ENCODE results near the gene CDHR2. TPM values are rescaled to one million over a fixed set of nuclear protein-coding genes. Genes with fewer than 3 reads are reported as not detected.

The CDHR2 gene
- total RNA-seq, 1 donor from 2014 or later = 0.08 TPM

GRCh38 chr5:176531902-176532493 lies 17.1 kb upstream of the CDHR2 start:
- no peak for DNase-seq (ENCODE audit: low spot score)
- Mint-ChIP-seq H3K27ac (peak overlapping the region; percentile 84), H3K4me1 (ENCODE audit: low read depth) (peaks cover 39% of the 10 kb centered on the region), H3K9me3 (no peaks in the 10 kb centered on the region), H3K4me3 (peak overlapping the region; percentile 30), H3K36me3 (ENCODE audit: low read depth) (peaks cover 25% of the 10 kb centered on the region), H3K27me3 (ENCODE audit: insufficient read depth) (no peaks in the 10 kb centered on the region)
- intact Hi-C loops (cut with micrococcal nuclease) = loop anchor here (1.0 to 10.0 kb wide), 3 partner anchors 47 to 1063 kb away; partner anchors contain the start of genes LMAN2, RGS14 and TMED9

GRCh38 chr5:176532795-176533194 lies 16.3 kb upstream of the CDHR2 start:
- Mint-ChIP-seq H3K9me3 (no peaks in the 10 kb centered on the region), H3K4me1 (ENCODE audit: low read depth) (peaks cover 41% of the 10 kb centered on the region), H3K4me3 (peak overlapping the region; percentile 96), H3K27me3 (ENCODE audit: insufficient read depth) (no peaks in the 10 kb centered on the region), H3K36me3 (ENCODE audit: low read depth) (peaks cover 25% of the 10 kb centered on the region), H3K27ac (peak overlapping the region; percentile 97)
- DNase-seq (ENCODE audit: low spot score) = no peak
- intact Hi-C loops (cut with micrococcal nuclease) = loop anchor here (10.0 kb wide), 2 partner anchors 822 to 1062 kb away; partner anchors contain the start of genes LMAN2, RGS14 and TMED9

- Mint-ChIP-seq H3K27me3 (ENCODE audit: insufficient read depth) (no peaks in the 10 kb centered on the region), H3K36me3 (ENCODE audit: low read depth) (peaks cover 22% of the 10 kb centered on the region), H3K4me3 (peak overlapping the region; percentile 96), H3K4me1 (ENCODE audit: low read depth) (peaks cover 47% of the 10 kb centered on the region), H3K27ac (peak overlapping the region; percentile 97), H3K9me3 (no peaks in the 10 kb centered on the region)
- intact Hi-C loops (cut with micrococcal nuclease) = loop anchor here (10.0 kb wide), 2 partner anchors 821 to 1061 kb away; partner anchors contain the start of genes LMAN2, RGS14 and TMED9
- no peak for DNase-seq (ENCODE audit: low spot score)
Measured at GRCh38 chr5:176533390-176533789, 15.8 kb upstream of the CDHR2 start.

- Mint-ChIP-seq H3K27me3 (ENCODE audit: insufficient read depth) (no peaks in the 10 kb centered on the region), H3K36me3 (ENCODE audit: low read depth) (peaks cover 20% of the 10 kb centered on the region), H3K27ac (peak overlapping the region; percentile 97), H3K4me1 (ENCODE audit: low read depth) (peaks cover 53% of the 10 kb centered on the region), H3K9me3 (no peaks in the 10 kb centered on the region), H3K4me3 (peak overlapping the region; percentile 96)
- peak; percentile 46 for DNase-seq (ENCODE audit: low spot score)
- intact Hi-C loops (cut with micrococcal nuclease) = loop anchor here (10.0 kb wide), 2 partner anchors 821 to 1061 kb away; partner anchors contain the start of genes LMAN2, RGS14 and TMED9
Measured at GRCh38 chr5:176533894-176534611, 15.1 kb upstream of the CDHR2 start.

- Mint-ChIP-seq H3K27ac (peak overlapping the region; percentile 97), H3K9me3 (no peaks in the 10 kb centered on the region), H3K4me3 (peak overlapping the region; percentile 96), H3K36me3 (ENCODE audit: low read depth) (peaks cover 19% of the 10 kb centered on the region), H3K27me3 (ENCODE audit: insufficient read depth) (no peaks in the 10 kb centered on the region), H3K4me1 (ENCODE audit: low read depth) (peaks cover 52% of the 10 kb centered on the region)
- intact Hi-C loops (cut with micrococcal nuclease) = loop anchor here (1.0 to 10.0 kb wide), 5 partner anchors 9 to 1060 kb away; partner anchors contain the start of genes LMAN2, MXD3, RGS14 and TMED9
- no peak for DNase-seq (ENCODE audit: low spot score)
Measured at GRCh38 chr5:176534640-176535039, 14.5 kb upstream of the CDHR2 start.

- Mint-ChIP-seq H3K9me3 (no peaks in the 10 kb centered on the region), H3K4me3 (peak overlapping the region; percentile 96), H3K27ac (peak overlapping the region; percentile 97), H3K4me1 (ENCODE audit: low read depth) (peaks cover 54% of the 10 kb centered on the region), H3K27me3 (ENCODE audit: insufficient read depth) (no peaks in the 10 kb centered on the region), H3K36me3 (ENCODE audit: low read depth) (peaks cover 17% of the 10 kb centered on the region)
- peak; percentile 39 for DNase-seq (ENCODE audit: low spot score)
- intact Hi-C loops (cut with micrococcal nuclease) = loop anchor here (1.0 to 10.0 kb wide), 5 partner anchors 8 to 1060 kb away; partner anchors contain the start of genes LMAN2, MXD3, RGS14 and TMED9
Measured at GRCh38 chr5:176535101-176535663, 14.0 kb upstream of the CDHR2 start.

GRCh38 chr5:176535664-176536131 lies 13.4 kb upstream of the CDHR2 start:
- intact Hi-C loops (cut with micrococcal nuclease) = loop anchor here (1.0 to 10.0 kb wide), 7 partner anchors 8 to 1059 kb away; partner anchors contain the start of genes GPRIN1, LMAN2, MXD3 and RGS14

GRCh38 chr5:176536132-176536901 lies 12.8 kb upstream of the CDHR2 start:
- DNase-seq (ENCODE audit: low spot score) = peak; percentile 77
- H3K4me1 Mint-ChIP-seq (ENCODE audit: low read depth) = peaks cover 61% of the 10 kb centered on the region

More at GRCh38 chr5:176535664-176536131, 13.4 kb upstream of the CDHR2 start:
- Mint-ChIP-seq H3K9me3 (no peaks in the 10 kb centered on the region), H3K4me1 (ENCODE audit: low read depth) (peaks cover 59% of the 10 kb centered on the region), H3K36me3 (ENCODE audit: low read depth) (peaks cover 17% of the 10 kb centered on the region), H3K27me3 (ENCODE audit: insufficient read depth) (no peaks in the 10 kb centered on the region), H3K4me3 (peak overlapping the region; percentile 96), H3K27ac (peak overlapping the region; percentile 97)
- no peak for DNase-seq (ENCODE audit: low spot score)

GRCh38 chr5:176536902-176537553 lies 12.1 kb upstream of the CDHR2 start, which contains the start of gene RNF44:
RNF44 (minus strand) TSS chr5:176537402; CDS start chr5:176532472, 4,930 bp downstream.
- H3K4me1 Mint-ChIP-seq (ENCODE audit: low read depth) = peaks cover 67% of the 10 kb centered on the region
- peaks cover 11% of the 10 kb centered on the region for H3K36me3 Mint-ChIP-seq (ENCODE audit: low read depth)
- peak within 1 kb of the TSS; percentile 97 for H3K27ac Mint-ChIP-seq
- H3K27me3 Mint-ChIP-seq (ENCODE audit: insufficient read depth) = no peaks in the 10 kb centered on the region
- DNase-seq (ENCODE audit: low spot score) = peak; percentile 98
- peak within 1 kb of the TSS; percentile 96 for H3K4me3 Mint-ChIP-seq
- intact Hi-C loops (cut with micrococcal nuclease) = loop anchor here (1.0 to 10.0 kb wide), 16 partner anchors 74 to 1058 kb away; partner anchors contain the start of genes ARL10, CLTB, FAF2 and GPRIN1
- H3K9me3 Mint-ChIP-seq = no peaks in the 10 kb centered on the region

More at GRCh38 chr5:176536132-176536901, 12.8 kb upstream of the CDHR2 start:
- H3K27ac Mint-ChIP-seq = peak overlapping the region; percentile 97
- intact Hi-C loops (cut with micrococcal nuclease) = loop anchor here (2.0 to 10.0 kb wide), 6 partner anchors 74 to 1058 kb away; partner anchors contain the start of genes GPRIN1, LMAN2, MXD3 and RGS14
- no peaks in the 10 kb centered on the region for H3K9me3 Mint-ChIP-seq
- peaks cover 13% of the 10 kb centered on the region for H3K36me3 Mint-ChIP-seq (ENCODE audit: low read depth)
- no peaks in the 10 kb centered on the region for H3K27me3 Mint-ChIP-seq (ENCODE audit: insufficient read depth)
- H3K4me3 Mint-ChIP-seq = peak overlapping the region; percentile 96

- peaks cover 72% of the 10 kb centered on the region for H3K4me1 Mint-ChIP-seq (ENCODE audit: low read depth)
- no peaks in the 10 kb centered on the region for H3K9me3 Mint-ChIP-seq
- intact Hi-C loops (cut with micrococcal nuclease) = loop anchor here (1.0 to 10.0 kb wide), 16 partner anchors 73 to 1057 kb away; partner anchors contain the start of genes ARL10, CLTB, FAF2 and GPRIN1
- peak; percentile 97 for DNase-seq (ENCODE audit: low spot score)
- H3K36me3 Mint-ChIP-seq (ENCODE audit: low read depth) = peaks cover 11% of the 10 kb centered on the region
- H3K4me3 Mint-ChIP-seq = peak overlapping the region; percentile 96
- no peaks in the 10 kb centered on the region for H3K27me3 Mint-ChIP-seq (ENCODE audit: insufficient read depth)
- peak overlapping the region; percentile 97 for H3K27ac Mint-ChIP-seq
Measured at GRCh38 chr5:176537554-176538229, 11.4 kb upstream of the CDHR2 start.

All from activated T-helper 1 cell treated with anti-CD3 and anti-CD28 coated beads, Interleukin-12 subunit alpha, Interleukin-12 subunit beta, Interleukin-2, Interleukin-4 antibody, amounts not matched to agents 30 ng/mL and 10 ng/mL and 1 ng/mL, durations not matched to agents 14 hours and 24 hours and 36 hours (primary cell).